GM18907 (cell line): ENCODE results near the gene TARM1.
A peak's percentile ranks its signal among the peaks of the same experiment; 100 is the strongest.

Experiments
- ATAC-seq: cut with Tn5 transposase; IDR thresholded peaks from one replicate; pipeline ENCODE4 v1.9.1; 2021; ENCODE audit warnings: mild to moderate bottlenecking, moderate library complexity; ENCODE audit not compliant: unreplicated experiment

The TARM1 gene

GRCh38 chr19:54081032-54081431, at the start of gene TARM1:
TARM1 (minus strand) TSS chr19:54081365; CDS start chr19:54081340, 25 bp downstream.
- no peak for ATAC-seq

- ATAC-seq: no peak
Measured at GRCh38 chr19:54129617-54129996, 48.4 kb upstream of the TARM1 start.

GRCh38 chr19:54128796-54129616, 47.8 kb upstream of the TARM1 start:
- ATAC-seq: no peak

GRCh38 chr19:54128441-54128725, 47.2 kb upstream of the TARM1 start:
- ATAC-seq: no peak

GRCh38 chr19:54127688-54128440, 46.7 kb upstream of the TARM1 start:
- ATAC-seq: no peak

GRCh38 chr19:54125713-54126112, 44.5 kb upstream of the TARM1 start:
- ATAC-seq: no peak

GRCh38 chr19:54124393-54124792, 43.2 kb upstream of the TARM1 start:
- no peak for ATAC-seq

- no peak for ATAC-seq
Measured at GRCh38 chr19:54123682-54124081, 42.5 kb upstream of the TARM1 start.

GRCh38 chr19:54121259-54121658, 40.1 kb upstream of the TARM1 start:
- no peak for ATAC-seq

GRCh38 chr19:54115109-54116063, 34.2 kb upstream of the TARM1 start, which contains the start of the genes PRPF31 and TFPT:
PRPF31 (plus strand) TSS chr19:54115754; CDS start chr19:54118279, 2,525 bp downstream.
TFPT (minus strand) TSS chr19:54115657; CDS start chr19:54115269, 388 bp downstream.
- ATAC-seq: peak; percentile 79

GRCh38 chr19:54114340-54115108, 33.4 kb upstream of the TARM1 start:
- ATAC-seq: no peak

GRCh38 chr19:54109651-54110050, 28.5 kb upstream of the TARM1 start:
- no peak for ATAC-seq

- ATAC-seq: no peak
Measured at GRCh38 chr19:54108496-54108895, 27.3 kb upstream of the TARM1 start.

GRCh38 chr19:54107876-54108490, 26.8 kb upstream of the TARM1 start:
- no peak for ATAC-seq

- ATAC-seq: no peak
Measured at GRCh38 chr19:54106716-54107115, 25.6 kb upstream of the TARM1 start.

GRCh38 chr19:54105796-54106195, 24.6 kb upstream of the TARM1 start:
- ATAC-seq: no peak

GRCh38 chr19:54104998-54105715, 24.0 kb upstream of the TARM1 start:
- no peak for ATAC-seq

GRCh38 chr19:54102421-54103169, 21.4 kb upstream of the TARM1 start, which contains the start of gene NDUFA3:
NDUFA3 (plus strand) TSS chr19:54102855; CDS start chr19:54102879, 24 bp downstream.
- ATAC-seq: peak; percentile 93
